Fibroblast of lung (primary cell): ENCODE results near the gene IRF2. TPM values are rescaled to one million over a fixed set of nuclear protein-coding genes. Genes with fewer than 3 reads are reported as not detected.

Experiments
- DNase-seq, 2 donors: peaks; one replicate each; pipeline versions ENCODE4 v3.0.0 to v3.0.0-alpha.2; 2010; ENCODE audit warnings: low read depth in 2 of 2
- H2AFZ ChIP-seq: 2 replicates; pipeline ENCODE4 v1.5.1; 2012; ENCODE audit warnings: low read length, control low read depth, inconsistent platforms
- H3K27ac ChIP-seq: 2 replicates; pipeline ENCODE4 v1.5.1; 2011; ENCODE audit warnings: low read length, control low read depth; ENCODE audit not compliant: insufficient read depth
- H3K27me3 ChIP-seq: 2 replicates; pipeline ENCODE4 v1.5.1; 2011; ENCODE audit warnings: mild to moderate bottlenecking, low read length; ENCODE audit not compliant: control insufficient read depth, insufficient read depth
- H3K36me3 ChIP-seq: 2 replicates; pipeline ENCODE4 v1.5.1; 2011; ENCODE audit warnings: low read length; ENCODE audit not compliant: control insufficient read depth, insufficient read depth
- H3K4me1 ChIP-seq: 2 replicates; pipeline ENCODE4 v1.5.1; 2011; ENCODE audit warnings: low read length; ENCODE audit not compliant: control insufficient read depth, insufficient read depth; ENCODE audit errors: extremely low read depth
- H3K4me2 ChIP-seq: 2 replicates; pipeline ENCODE4 v1.5.1; 2011; ENCODE audit warnings: low read length, control low read depth; ENCODE audit not compliant: insufficient read depth; ENCODE audit errors: extremely low read depth
- H3K4me3 ChIP-seq, 4 experiments: fragments of 200-600 bp in 1 of 4; sonication (generic) in 1 of 4; replicated peaks in 1 of 4; 2 replicates each; pipeline ENCODE4 v1.5.1; 2011 to 2016; ENCODE audit warnings: low read length in 4 of 4, low read depth in 3 of 4, mild to moderate bottlenecking in 3 of 4, control low read depth in 2 of 4, inconsistent platforms in 1 of 4, mixed read lengths in 1 of 4; ENCODE audit not compliant: insufficient read depth in 1 of 4; ENCODE audit errors: control extremely low read depth in 1 of 4
- H3K79me2 ChIP-seq: 2 replicates; pipeline ENCODE4 v1.5.1; 2012; ENCODE audit warnings: mild to moderate bottlenecking, low read length, inconsistent platforms; ENCODE audit not compliant: control insufficient read depth, insufficient read depth
- H3K9ac ChIP-seq: 2 replicates; pipeline ENCODE4 v1.5.1; 2011; ENCODE audit warnings: mild to moderate bottlenecking, low read length, control low read depth; ENCODE audit not compliant: insufficient read depth
- H3K9me3 ChIP-seq: 2 replicates; pipeline ENCODE4 v1.5.1; 2012; ENCODE audit warnings: low read depth, low read length; ENCODE audit not compliant: control insufficient read depth, insufficient read depth
- H4K20me1 ChIP-seq: 2 replicates; pipeline ENCODE4 v1.5.1; 2011; ENCODE audit warnings: low read length; ENCODE audit not compliant: control insufficient read depth, insufficient read depth; ENCODE audit errors: extremely low read depth
- EZH2 ChIP-seq: IDR thresholded peaks from 2 replicates; pipeline ENCODE4 v1.5.1; 2012; ENCODE audit warnings: low read length, control low read depth, mild to moderate bottlenecking; ENCODE audit errors: missing control alignments
- polyA plus RNA-seq, 2 donors: library from polyadenylated mRNA; depleted of rRNA in 1 of 2; stranded (reverse) in 1 of 2; unstranded in 1 of 2; fragments of >200 nt; gene quantifications; 2 replicates each; pipeline ENCODE4 v1.2.1, GENCODE V29; 2011 to 2012; ENCODE audit warnings: missing spikeins in 1 of 2
- total RNA-seq: library from RNA; depleted of rRNA; stranded (reverse); fragments of >200 nt; gene quantifications from 2 replicates; pipeline ENCODE4 v1.2.1, GENCODE V29; 2014
- TF ChIP-seq, protein P1 (sequence below), 2 donors: IDR thresholded peaks in 1 of 2; conservative IDR thresholded peaks in 1 of 2; 1 replicate in 1 of 2; 2 replicates in 1 of 2; pipeline ENCODE4 v1.5.1; 2011 to 2012; ENCODE audit warnings: low read length in 2 of 2, control low read depth in 1 of 2, inconsistent platforms in 1 of 2, low read depth in 1 of 2, mild to moderate bottlenecking in 1 of 2

IRF2 gene
- total and polyA plus RNA-seq, 2 donors (not counting 1 experiment from before 2014, with no cell fraction given), result 30.9 to 42.3 TPM

- Histone ChIP-seq H4K20me1 (no peaks in the 10 kb centered on the region), H3K9me3 (no peaks in the 10 kb centered on the region), H3K9ac (no peak overlapping the region), H2AFZ (no peak overlapping the region), H3K4me2 (no peak overlapping the region), H3K79me2 (peaks cover 49% of the 10 kb centered on the region), H3K36me3 (peaks cover under 1% of the 10 kb centered on the region), H3K4me1 (no peaks in the 10 kb centered on the region), H3K27ac (no peak overlapping the region), H3K27me3 (no peaks in the 10 kb centered on the region), H3K4me3 (no peak overlapping the region)
- TF ChIP-seq, protein P1, sequence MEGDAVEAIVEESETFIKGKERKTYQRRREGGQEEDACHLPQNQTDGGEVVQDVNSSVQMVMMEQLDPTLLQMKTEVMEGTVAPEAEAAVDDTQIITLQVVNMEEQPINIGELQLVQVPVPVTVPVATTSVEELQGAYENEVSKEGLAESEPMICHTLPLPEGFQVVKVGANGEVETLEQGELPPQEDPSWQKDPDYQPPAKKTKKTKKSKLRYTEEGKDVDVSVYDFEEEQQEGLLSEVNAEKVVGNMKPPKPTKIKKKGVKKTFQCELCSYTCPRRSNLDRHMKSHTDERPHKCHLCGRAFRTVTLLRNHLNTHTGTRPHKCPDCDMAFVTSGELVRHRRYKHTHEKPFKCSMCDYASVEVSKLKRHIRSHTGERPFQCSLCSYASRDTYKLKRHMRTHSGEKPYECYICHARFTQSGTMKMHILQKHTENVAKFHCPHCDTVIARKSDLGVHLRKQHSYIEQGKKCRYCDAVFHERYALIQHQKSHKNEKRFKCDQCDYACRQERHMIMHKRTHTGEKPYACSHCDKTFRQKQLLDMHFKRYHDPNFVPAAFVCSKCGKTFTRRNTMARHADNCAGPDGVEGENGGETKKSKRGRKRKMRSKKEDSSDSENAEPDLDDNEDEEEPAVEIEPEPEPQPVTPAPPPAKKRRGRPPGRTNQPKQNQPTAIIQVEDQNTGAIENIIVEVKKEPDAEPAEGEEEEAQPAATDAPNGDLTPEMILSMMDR (conservative IDR thresholded peaks at IDR 0.05 in 1 of 2, IDR thresholded peaks at IDR 0.05 in 1 of 2; ENCODE audit: low read depth in 1 of 2, low read length in 2 of 2), result no peak
- TF ChIP-seq EZH2, result no peak
- DNase-seq, result no peak
Observed at GRCh38 chr4:184464759-184465454, 9.4 kb downstream of the IRF2 start.

GRCh38 chr4:184463856-184464255 lies 10.5 kb downstream of the IRF2 start:
- no peak for DNase-seq
- H4K20me1 ChIP-seq, result no peaks in the 10 kb centered on the region
- H3K4me1 ChIP-seq, result peaks cover 6% of the 10 kb centered on the region
- no peak overlapping the region for H3K4me2 ChIP-seq
- H3K27me3 ChIP-seq, result no peaks in the 10 kb centered on the region
- H3K9me3 ChIP-seq, result no peaks in the 10 kb centered on the region
- H3K36me3 ChIP-seq, result no peaks in the 10 kb centered on the region
- H3K9ac ChIP-seq, result no peak overlapping the region
- no peak overlapping the region for H3K27ac ChIP-seq
- H2AFZ ChIP-seq, result no peak overlapping the region
- H3K79me2 ChIP-seq, result peaks cover 44% of the 10 kb centered on the region
- H3K4me3 ChIP-seq, result no peak overlapping the region
- TF ChIP-seq EZH2, result no peak
- TF ChIP-seq, protein P1 (conservative IDR thresholded peaks at IDR 0.05 in 1 of 2, IDR thresholded peaks at IDR 0.05 in 1 of 2; ENCODE audit: low read depth in 1 of 2, low read length in 2 of 2), result no peak

GRCh38 chr4:184463158-184463557 lies 11.2 kb downstream of the IRF2 start:
- no peaks in the 10 kb centered on the region for H4K20me1 ChIP-seq
- H3K4me2 ChIP-seq, result no peak overlapping the region

More at GRCh38 chr4:184463158-184463557, 11.2 kb downstream of the IRF2 start:
- no peak overlapping the region for H3K9ac ChIP-seq
- no peaks in the 10 kb centered on the region for H3K27me3 ChIP-seq
- no peak overlapping the region for H2AFZ ChIP-seq
- TF ChIP-seq, protein P1 (conservative IDR thresholded peaks at IDR 0.05 in 1 of 2, IDR thresholded peaks at IDR 0.05 in 1 of 2; ENCODE audit: low read depth in 1 of 2, low read length in 2 of 2), result no peak
- no peak for TF ChIP-seq EZH2
- H3K79me2 ChIP-seq, result peaks cover 40% of the 10 kb centered on the region
- no peak for DNase-seq
- no peak overlapping the region for H3K4me3 ChIP-seq
- H3K36me3 ChIP-seq, result no peaks in the 10 kb centered on the region
- H3K27ac ChIP-seq, result no peak overlapping the region
- H3K4me1 ChIP-seq, result peaks cover 6% of the 10 kb centered on the region
- no peaks in the 10 kb centered on the region for H3K9me3 ChIP-seq
